ENCODE results near the gene MVK. TPM values are rescaled to one million over a fixed set of nuclear protein-coding genes. Genes with fewer than 3 reads are reported as not detected.

Gene MVK
- total and polyA plus RNA-seq, 2 experiments from 2014 or later, result 16.7 to 40.1 TPM

DNA sequence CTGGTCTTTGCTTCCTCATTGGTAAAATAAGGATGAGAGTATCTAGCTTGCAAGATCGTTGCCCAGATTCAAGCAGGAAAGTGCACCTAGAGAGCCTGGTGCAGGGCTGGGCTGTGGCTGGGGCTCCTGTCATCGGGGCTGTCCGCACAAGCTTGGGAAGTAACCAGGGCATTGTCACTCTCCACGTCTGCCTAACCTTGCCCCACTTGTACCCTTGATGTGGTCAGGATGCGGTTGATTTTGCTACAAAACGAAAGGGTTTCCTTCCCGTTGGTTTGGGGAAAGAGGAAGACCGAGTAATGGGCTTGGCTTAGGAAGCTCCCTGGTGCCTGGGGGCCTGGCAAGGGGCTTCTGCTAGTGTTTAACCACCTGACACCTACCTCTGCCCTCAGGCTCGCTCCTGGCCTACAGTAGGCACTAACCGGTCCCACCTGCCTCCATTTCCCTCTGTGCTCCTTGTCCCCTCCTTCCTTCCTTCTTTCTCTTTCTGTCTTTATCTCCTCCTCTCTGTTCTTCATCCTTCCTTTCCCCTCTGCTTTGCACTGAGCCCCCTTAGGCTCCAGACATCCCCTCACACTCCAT is 21.8 kb downstream of the MVK start:
- TF ChIP-seq POLR2AphosphoS5 (IDR thresholded peaks at IDR 0.05; ENCODE audit: low read depth) (no peak), ZNF331 (CRISPR knock-in tag; IDR thresholded peaks at IDR 0.05; ENCODE audit: low read depth) (no peak), EZH2phosphoT487 (IDR thresholded peaks at IDR 0.05; ENCODE audit: unreplicated experiment) (no peak), JUNB (IDR thresholded peaks at IDR 0.05; ENCODE audit: unreplicated experiment) (no peak), NANOG (IDR thresholded peaks at IDR 0.05; ENCODE audit: borderline replicate concordance) (no peak), STAT1 (IDR thresholded peaks at IDR 0.05; ENCODE audit: unreplicated experiment) (no peak), ZNF114 (CRISPR knock-in tag; IDR thresholded peaks at IDR 0.05) (no peak), CREB1 (CRISPR knock-in tag; IDR thresholded peaks at IDR 0.05; ENCODE audit: low read depth) (no peak), EZH2 (IDR thresholded peaks at IDR 0.05; ENCODE audit: low read depth, unreplicated experiment) (no peak), REST (IDR thresholded peaks at IDR 0.05; ENCODE audit: unreplicated experiment) (no peak)
- TF ChIP-seq, protein P1, sequence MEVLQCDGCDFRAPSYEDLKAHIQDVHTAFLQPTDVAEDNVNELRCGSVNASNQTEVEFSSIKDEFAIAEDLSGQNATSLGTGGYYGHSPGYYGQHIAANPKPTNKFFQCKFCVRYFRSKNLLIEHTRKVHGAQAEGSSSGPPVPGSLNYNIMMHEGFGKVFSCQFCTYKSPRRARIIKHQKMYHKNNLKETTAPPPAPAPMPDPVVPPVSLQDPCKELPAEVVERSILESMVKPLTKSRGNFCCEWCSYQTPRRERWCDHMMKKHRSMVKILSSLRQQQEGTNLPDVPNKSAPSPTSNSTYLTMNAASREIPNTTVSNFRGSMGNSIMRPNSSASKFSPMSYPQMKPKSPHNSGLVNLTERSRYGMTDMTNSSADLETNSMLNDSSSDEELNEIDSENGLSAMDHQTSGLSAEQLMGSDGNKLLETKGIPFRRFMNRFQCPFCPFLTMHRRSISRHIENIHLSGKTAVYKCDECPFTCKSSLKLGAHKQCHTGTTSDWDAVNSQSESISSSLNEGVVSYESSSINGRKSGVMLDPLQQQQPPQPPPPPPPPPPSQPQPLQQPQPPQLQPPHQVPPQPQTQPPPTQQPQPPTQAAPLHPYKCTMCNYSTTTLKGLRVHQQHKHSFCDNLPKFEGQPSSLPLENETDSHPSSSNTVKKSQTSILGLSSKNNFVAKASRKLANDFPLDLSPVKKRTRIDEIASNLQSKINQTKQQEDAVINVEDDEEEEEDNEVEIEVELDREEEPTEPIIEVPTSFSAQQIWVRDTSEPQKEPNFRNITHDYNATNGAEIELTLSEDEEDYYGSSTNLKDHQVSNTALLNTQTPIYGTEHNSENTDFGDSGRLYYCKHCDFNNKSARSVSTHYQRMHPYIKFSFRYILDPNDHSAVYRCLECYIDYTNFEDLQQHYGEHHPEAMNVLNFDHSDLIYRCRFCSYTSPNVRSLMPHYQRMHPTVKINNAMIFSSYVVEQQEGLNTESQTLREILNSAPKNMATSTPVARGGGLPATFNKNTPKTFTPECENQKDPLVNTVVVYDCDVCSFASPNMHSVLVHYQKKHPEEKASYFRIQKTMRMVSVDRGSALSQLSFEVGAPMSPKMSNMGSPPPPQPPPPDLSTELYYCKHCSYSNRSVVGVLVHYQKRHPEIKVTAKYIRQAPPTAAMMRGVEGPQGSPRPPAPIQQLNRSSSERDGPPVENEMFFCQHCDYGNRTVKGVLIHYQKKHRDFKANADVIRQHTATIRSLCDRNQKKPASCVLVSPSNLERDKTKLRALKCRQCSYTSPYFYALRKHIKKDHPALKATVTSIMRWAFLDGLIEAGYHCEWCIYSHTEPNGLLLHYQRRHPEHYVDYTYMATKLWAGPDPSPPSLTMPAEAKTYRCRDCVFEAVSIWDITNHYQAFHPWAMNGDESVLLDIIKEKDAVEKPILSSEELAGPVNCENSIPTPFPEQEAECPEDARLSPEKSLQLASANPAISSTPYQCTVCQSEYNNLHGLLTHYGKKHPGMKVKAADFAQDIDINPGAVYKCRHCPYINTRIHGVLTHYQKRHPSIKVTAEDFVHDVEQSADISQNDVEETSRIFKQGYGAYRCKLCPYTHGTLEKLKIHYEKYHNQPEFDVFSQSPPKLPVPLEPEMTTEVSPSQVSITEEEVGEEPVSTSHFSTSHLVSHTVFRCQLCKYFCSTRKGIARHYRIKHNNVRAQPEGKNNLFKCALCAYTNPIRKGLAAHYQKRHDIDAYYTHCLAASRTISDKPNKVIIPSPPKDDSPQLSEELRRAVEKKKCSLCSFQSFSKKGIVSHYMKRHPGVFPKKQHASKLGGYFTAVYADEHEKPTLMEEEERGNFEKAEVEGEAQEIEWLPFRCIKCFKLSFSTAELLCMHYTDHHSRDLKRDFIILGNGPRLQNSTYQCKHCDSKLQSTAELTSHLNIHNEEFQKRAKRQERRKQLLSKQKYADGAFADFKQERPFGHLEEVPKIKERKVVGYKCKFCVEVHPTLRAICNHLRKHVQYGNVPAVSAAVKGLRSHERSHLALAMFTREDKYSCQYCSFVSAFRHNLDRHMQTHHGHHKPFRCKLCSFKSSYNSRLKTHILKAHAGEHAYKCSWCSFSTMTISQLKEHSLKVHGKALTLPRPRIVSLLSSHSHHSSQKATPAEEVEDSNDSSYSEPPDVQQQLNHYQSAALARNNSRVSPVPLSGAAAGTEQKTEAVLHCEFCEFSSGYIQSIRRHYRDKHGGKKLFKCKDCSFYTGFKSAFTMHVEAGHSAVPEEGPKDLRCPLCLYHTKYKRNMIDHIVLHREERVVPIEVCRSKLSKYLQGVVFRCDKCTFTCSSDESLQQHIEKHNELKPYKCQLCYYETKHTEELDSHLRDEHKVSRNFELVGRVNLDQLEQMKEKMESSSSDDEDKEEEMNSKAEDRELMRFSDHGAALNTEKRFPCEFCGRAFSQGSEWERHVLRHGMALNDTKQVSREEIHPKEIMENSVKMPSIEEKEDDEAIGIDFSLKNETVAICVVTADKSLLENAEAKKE (CRISPR knock-in tag; IDR thresholded peaks at IDR 0.05), result no peak
- TF ChIP-seq, protein P2, sequence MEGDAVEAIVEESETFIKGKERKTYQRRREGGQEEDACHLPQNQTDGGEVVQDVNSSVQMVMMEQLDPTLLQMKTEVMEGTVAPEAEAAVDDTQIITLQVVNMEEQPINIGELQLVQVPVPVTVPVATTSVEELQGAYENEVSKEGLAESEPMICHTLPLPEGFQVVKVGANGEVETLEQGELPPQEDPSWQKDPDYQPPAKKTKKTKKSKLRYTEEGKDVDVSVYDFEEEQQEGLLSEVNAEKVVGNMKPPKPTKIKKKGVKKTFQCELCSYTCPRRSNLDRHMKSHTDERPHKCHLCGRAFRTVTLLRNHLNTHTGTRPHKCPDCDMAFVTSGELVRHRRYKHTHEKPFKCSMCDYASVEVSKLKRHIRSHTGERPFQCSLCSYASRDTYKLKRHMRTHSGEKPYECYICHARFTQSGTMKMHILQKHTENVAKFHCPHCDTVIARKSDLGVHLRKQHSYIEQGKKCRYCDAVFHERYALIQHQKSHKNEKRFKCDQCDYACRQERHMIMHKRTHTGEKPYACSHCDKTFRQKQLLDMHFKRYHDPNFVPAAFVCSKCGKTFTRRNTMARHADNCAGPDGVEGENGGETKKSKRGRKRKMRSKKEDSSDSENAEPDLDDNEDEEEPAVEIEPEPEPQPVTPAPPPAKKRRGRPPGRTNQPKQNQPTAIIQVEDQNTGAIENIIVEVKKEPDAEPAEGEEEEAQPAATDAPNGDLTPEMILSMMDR (conservative IDR thresholded peaks at IDR 0.05; ENCODE audit: low read depth in 2 of 2), result no peak
- TF ChIP-seq, protein P3, sequence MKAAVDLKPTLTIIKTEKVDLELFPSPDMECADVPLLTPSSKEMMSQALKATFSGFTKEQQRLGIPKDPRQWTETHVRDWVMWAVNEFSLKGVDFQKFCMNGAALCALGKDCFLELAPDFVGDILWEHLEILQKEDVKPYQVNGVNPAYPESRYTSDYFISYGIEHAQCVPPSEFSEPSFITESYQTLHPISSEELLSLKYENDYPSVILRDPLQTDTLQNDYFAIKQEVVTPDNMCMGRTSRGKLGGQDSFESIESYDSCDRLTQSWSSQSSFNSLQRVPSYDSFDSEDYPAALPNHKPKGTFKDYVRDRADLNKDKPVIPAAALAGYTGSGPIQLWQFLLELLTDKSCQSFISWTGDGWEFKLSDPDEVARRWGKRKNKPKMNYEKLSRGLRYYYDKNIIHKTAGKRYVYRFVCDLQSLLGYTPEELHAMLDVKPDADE (IDR thresholded peaks at IDR 0.05), result no peak
- Histone ChIP-seq H2AFZ (no peak overlapping the region), H3K79me2 (replicated peaks; ENCODE audit: insufficient read depth) (no peaks in the 10 kb centered on the region), H3K27ac (ENCODE audit: low read depth) (no peak overlapping the region), H3K4me1 (ENCODE audit: insufficient read depth) (peaks cover 3% of the 10 kb centered on the region; the same call in 1 of the 2 replicates), H3K4me2 (no peak overlapping the region), H4K20me1 (replicated peaks; ENCODE audit: insufficient read depth) (no peaks in the 10 kb centered on the region), H3F3A (replicated peaks; ENCODE audit: low read depth) (no peaks in the 10 kb centered on the region), H3K27me3 (ENCODE audit: insufficient read depth) (no peaks in the 10 kb centered on the region), H3K4me3 (no peak overlapping the region), H3K36me3 (ENCODE audit: insufficient read depth) (no peaks in the 10 kb centered on the region; the same call in 1 of the 2 replicates), H3K9me2 (ENCODE audit: insufficient read depth) (no peaks in the 10 kb centered on the region)
- ATAC-seq (no peak), DNase-seq (ENCODE audit: low spot score) (no peak)
- H3K36me3 Mint-ChIP-seq (ENCODE audit: low read depth), result no peaks in the 10 kb centered on the region
- no peak overlapping the region for H3K27ac Mint-ChIP-seq
- H3K4me3 Mint-ChIP-seq, result no peak overlapping the region
- H3K9me3 Mint-ChIP-seq, result no peaks in the 10 kb centered on the region
- peaks cover 13% of the 10 kb centered on the region for H3K27me3 Mint-ChIP-seq (ENCODE audit: insufficient read depth, low read depth, poor library complexity)
- peaks cover 15% of the 10 kb centered on the region for H3K4me1 Mint-ChIP-seq
